ENCODE measurements around the gene MTM1.

MTM1 gene

GRCh38 chrX:150542846-150543229 lies 25.6 kb upstream of the MTM1 start:
- no peak overlapping the region for H3K4me2 ChIP-seq (ENCODE audit: low read depth, low read length, poor library complexity, severe bottlenecking)
- no peaks in the 10 kb centered on the region for H3K36me3 ChIP-seq (ENCODE audit: low read length)
- H3K4me3 ChIP-seq (ENCODE audit: insufficient read depth, low read length, poor library complexity, severe bottlenecking) = no peak overlapping the region
- no peaks in the 10 kb centered on the region for H3K27me3 ChIP-seq (ENCODE audit: low read length)
- no peak overlapping the region for H2AFZ ChIP-seq (ENCODE audit: low read depth, low read length, severe bottlenecking)
- no peak overlapping the region for H3K27ac ChIP-seq (ENCODE audit: low read depth, low read length)
- no peak for TF ChIP-seq CTCF (IDR thresholded peaks at IDR 0.05; ENCODE audit: insufficient read depth, low read length, poor library complexity, severe bottlenecking)
- TF ChIP-seq EZH2phosphoT487 (conservative IDR thresholded peaks at IDR 0.05; ENCODE audit: low read length) = no peak
- no peaks in the 10 kb centered on the region for H3K79me2 ChIP-seq (ENCODE audit: insufficient read depth, low read length)
- H3K9ac ChIP-seq (ENCODE audit: low read length) = no peak overlapping the region
- H3F3A ChIP-seq (ENCODE audit: insufficient read depth) = no peaks in the 10 kb centered on the region
- no peaks in the 10 kb centered on the region for H4K20me1 ChIP-seq (ENCODE audit: low read depth, low read length)
- no peaks in the 10 kb centered on the region for H3K9me2 ChIP-seq (replicated peaks; ENCODE audit: insufficient read depth, low read length)
- H3K9me3 ChIP-seq (ENCODE audit: insufficient read depth, low read length) = no peaks in the 10 kb centered on the region

- Histone ChIP-seq H2AFZ (ENCODE audit: low read depth, low read length, severe bottlenecking) (no peak overlapping the region), H3K9ac (ENCODE audit: low read length) (no peak overlapping the region), H3F3A (ENCODE audit: insufficient read depth) (no peaks in the 10 kb centered on the region), H4K20me1 (ENCODE audit: low read depth, low read length) (no peaks in the 10 kb centered on the region), H3K9me3 (ENCODE audit: insufficient read depth, low read length) (no peaks in the 10 kb centered on the region), H3K4me2 (ENCODE audit: low read depth, low read length, poor library complexity, severe bottlenecking) (no peak overlapping the region), H3K4me3 (ENCODE audit: insufficient read depth, low read length, poor library complexity, severe bottlenecking) (no peak overlapping the region), H3K27me3 (ENCODE audit: low read length) (no peaks in the 10 kb centered on the region), H3K36me3 (ENCODE audit: low read length) (no peaks in the 10 kb centered on the region), H3K9me2 (replicated peaks; ENCODE audit: insufficient read depth, low read length) (no peaks in the 10 kb centered on the region), H3K79me2 (ENCODE audit: insufficient read depth, low read length) (no peaks in the 10 kb centered on the region), H3K27ac (ENCODE audit: low read depth, low read length) (no peak overlapping the region)
- TF ChIP-seq CTCF (IDR thresholded peaks at IDR 0.05; ENCODE audit: insufficient read depth, low read length, poor library complexity, severe bottlenecking) (no peak), EZH2phosphoT487 (conservative IDR thresholded peaks at IDR 0.05; ENCODE audit: low read length) (no peak)
Measured at GRCh38 chrX:150543230-150544155, 24.9 kb upstream of the MTM1 start.

- H4K20me1 ChIP-seq (ENCODE audit: low read depth, low read length) = no peaks in the 10 kb centered on the region
- H2AFZ ChIP-seq (ENCODE audit: low read depth, low read length, severe bottlenecking) = no peak overlapping the region
- TF ChIP-seq EZH2phosphoT487 (conservative IDR thresholded peaks at IDR 0.05; ENCODE audit: low read length) (no peak), CTCF (IDR thresholded peaks at IDR 0.05; ENCODE audit: insufficient read depth, low read length, poor library complexity, severe bottlenecking) (no peak)
- no peaks in the 10 kb centered on the region for H3K36me3 ChIP-seq (ENCODE audit: low read length)
- H3K4me2 ChIP-seq (ENCODE audit: low read depth, low read length, poor library complexity, severe bottlenecking) = no peak overlapping the region
- no peak overlapping the region for H3K4me3 ChIP-seq (ENCODE audit: insufficient read depth, low read length, poor library complexity, severe bottlenecking)
- no peaks in the 10 kb centered on the region for H3F3A ChIP-seq (ENCODE audit: insufficient read depth)
- H3K27me3 ChIP-seq (ENCODE audit: low read length) = no peaks in the 10 kb centered on the region
- H3K9me2 ChIP-seq (replicated peaks; ENCODE audit: insufficient read depth, low read length) = no peaks in the 10 kb centered on the region
- H3K27ac ChIP-seq (ENCODE audit: low read depth, low read length) = no peak overlapping the region
- H3K9me3 ChIP-seq (ENCODE audit: insufficient read depth, low read length) = no peaks in the 10 kb centered on the region
- H3K9ac ChIP-seq (ENCODE audit: low read length) = no peak overlapping the region
- no peaks in the 10 kb centered on the region for H3K79me2 ChIP-seq (ENCODE audit: insufficient read depth, low read length)
Measured at GRCh38 chrX:150544222-150544787, 24.1 kb upstream of the MTM1 start.

Data from SU-DHL-6 (cell line).